H9 (cell line): ENCODE data around the gene CTNNB1. TPM values are rescaled to one million over a fixed set of nuclear protein-coding genes. Genes with fewer than 3 reads are reported as not detected.

ENCODE experiments used
- DNase-seq: peaks from one replicate; pipeline ENCODE4 v3.0.0-alpha.2; 2017
- H2AFZ ChIP-seq: one replicate; pipeline ENCODE4 v1.6.1; 2013; ENCODE audit warnings: mild to moderate bottlenecking, low read length, control low read depth, moderate library complexity
- H2AK5ac ChIP-seq: 2 replicates; pipeline ENCODE4 v1.6.1; 2013; ENCODE audit warnings: low read length, control low read depth, mixed read lengths; ENCODE audit not compliant: insufficient read length
- H2BK120ac ChIP-seq: one replicate; pipeline ENCODE4 v1.6.1; 2013; ENCODE audit warnings: low read depth, mild to moderate bottlenecking, low read length, control low read depth, inconsistent platforms; ENCODE audit not compliant: poor library complexity, severe bottlenecking
- H2BK12ac ChIP-seq: 2 replicates; pipeline ENCODE4 v1.6.1; 2013; ENCODE audit warnings: low read length, control low read depth, mixed read lengths, low read depth; ENCODE audit not compliant: insufficient read length
- H2BK15ac ChIP-seq: 2 replicates; pipeline ENCODE4 v1.6.1; 2013; ENCODE audit warnings: low read depth, low read length, control low read depth
- H2BK20ac ChIP-seq: one replicate; pipeline ENCODE4 v1.6.1; 2013; ENCODE audit warnings: low read depth, mild to moderate bottlenecking, low read length, control low read depth, inconsistent platforms; ENCODE audit not compliant: poor library complexity, severe bottlenecking
- H2BK5ac ChIP-seq: 2 replicates; pipeline ENCODE4 v1.6.1; 2013; ENCODE audit warnings: low read length, control low read depth, mixed read lengths; ENCODE audit not compliant: insufficient read length
- H3K14ac ChIP-seq: 2 replicates; pipeline ENCODE4 v1.6.1; 2013; ENCODE audit warnings: low read length, control low read depth; ENCODE audit not compliant: insufficient read depth
- H3K18ac ChIP-seq: 2 replicates; pipeline ENCODE4 v1.6.1; 2013; ENCODE audit warnings: low read depth, mild to moderate bottlenecking, mixed read lengths, low read length, control low read depth; ENCODE audit not compliant: insufficient read length
- H3K23ac ChIP-seq: 2 replicates; pipeline ENCODE4 v1.6.1; 2013; ENCODE audit warnings: low read length, control low read depth, mixed read lengths, low read depth; ENCODE audit not compliant: insufficient read length
- H3K23me2 ChIP-seq: 2 replicates; pipeline ENCODE4 v1.6.1; 2013; ENCODE audit warnings: low read depth, mild to moderate bottlenecking, mixed read lengths, low read length, control low read depth; ENCODE audit not compliant: insufficient read length, poor library complexity, severe bottlenecking
- H3K27ac ChIP-seq: 2 replicates; pipeline ENCODE4 v1.5.1; 2013; ENCODE audit warnings: low read length, control low read depth, mixed read lengths, low read depth; ENCODE audit not compliant: insufficient read length
- H3K27me3 ChIP-seq: 2 replicates; pipeline ENCODE4 v1.6.1; 2013; ENCODE audit warnings: low read length, control low read depth, inconsistent platforms; ENCODE audit not compliant: insufficient read depth
- H3K4ac ChIP-seq: 2 replicates; pipeline ENCODE4 v1.6.1; 2013; ENCODE audit warnings: low read depth, mild to moderate bottlenecking, control low read depth, inconsistent platforms, low read length, moderate library complexity
- H3K4me1 ChIP-seq: 2 replicates; pipeline ENCODE4 v1.6.1; 2013; ENCODE audit warnings: low read length, control low read depth, inconsistent platforms; ENCODE audit not compliant: insufficient read depth
- H3K4me2 ChIP-seq: 2 replicates; pipeline ENCODE4 v1.6.1; 2013; ENCODE audit warnings: low read length, control low read depth, mixed read lengths; ENCODE audit not compliant: insufficient read length, insufficient read depth
- H3K56ac ChIP-seq: 2 replicates; pipeline ENCODE4 v1.6.1; 2013; ENCODE audit warnings: low read depth, mild to moderate bottlenecking, mixed read lengths, low read length, control low read depth; ENCODE audit not compliant: insufficient read length
- H3K79me1 ChIP-seq: 2 replicates; pipeline ENCODE4 v1.6.1; 2013; ENCODE audit warnings: low read depth, mild to moderate bottlenecking, moderate library complexity, low read length, control low read depth, inconsistent platforms; ENCODE audit not compliant: insufficient read depth, poor library complexity, severe bottlenecking
- H3K79me2 ChIP-seq: 2 replicates; pipeline ENCODE4 v1.6.1; 2013; ENCODE audit warnings: low read length, control low read depth, inconsistent platforms; ENCODE audit not compliant: insufficient read depth
- H3K9ac ChIP-seq: 2 replicates; pipeline ENCODE4 v1.6.1; 2013; ENCODE audit warnings: low read length, control low read depth, mixed read lengths; ENCODE audit not compliant: insufficient read length; ENCODE audit errors: extremely low read depth
- H3K9me3 ChIP-seq: one replicate; pipeline ENCODE4 v1.6.1; 2013; ENCODE audit warnings: low read depth, low read length, inconsistent platforms; ENCODE audit not compliant: control insufficient read depth
- H3T11ph ChIP-seq: one replicate; pipeline ENCODE4 v1.6.1; 2013; ENCODE audit warnings: mild to moderate bottlenecking, low read length, control low read depth, inconsistent platforms
- H4K20me1 ChIP-seq: one replicate; pipeline ENCODE4 v1.6.1; 2013; ENCODE audit not compliant: control insufficient read depth, insufficient read length, insufficient read depth
- H4K5ac ChIP-seq: 2 replicates; pipeline ENCODE4 v1.6.1; 2013; ENCODE audit warnings: low read depth, mild to moderate bottlenecking, mixed read lengths, low read length, control low read depth; ENCODE audit not compliant: insufficient read length
- H4K8ac ChIP-seq: replicated peaks from 2 replicates; pipeline ENCODE4 v1.6.1; 2013; ENCODE audit warnings: low read length, control low read depth, mixed read lengths, low read depth; ENCODE audit not compliant: insufficient read length
- H4K91ac ChIP-seq: 2 replicates; pipeline ENCODE4 v1.6.1; 2013; ENCODE audit warnings: low read depth, mild to moderate bottlenecking, moderate library complexity, mixed read lengths, low read length, control low read depth; ENCODE audit not compliant: insufficient read length
- H3K27ac Mint-ChIP-seq, 3 experiments: 2 replicates in 2 of 3; 3 replicates in 1 of 3; pipeline ENCODE4 v1.8.0; 2020 to 2021; ENCODE audit warnings: mixed read lengths in 3 of 3, mild to moderate bottlenecking in 1 of 3, moderate library complexity in 1 of 3
- H3K27me3 Mint-ChIP-seq: 2 replicates; pipeline ENCODE4 v1.8.0; 2021; ENCODE audit warnings: low read depth, mild to moderate bottlenecking, moderate library complexity, mixed read lengths
- H3K36me3 Mint-ChIP-seq, 3 experiments: 2 replicates in 2 of 3; 3 replicates in 1 of 3; pipeline ENCODE4 v1.8.0; 2020 to 2021; ENCODE audit warnings: low read depth in 3 of 3, mixed read lengths in 3 of 3; ENCODE audit not compliant: insufficient read depth in 1 of 3
- H3K4me1 Mint-ChIP-seq, 2 experiments: 2 replicates each; pipeline ENCODE4 v1.8.0; 2020; ENCODE audit warnings: mixed read lengths in 2 of 2
- H3K4me3 Mint-ChIP-seq, 2 experiments: 2 replicates in 1 of 2; 3 replicates in 1 of 2; pipeline ENCODE4 v1.8.0; 2020 to 2021; ENCODE audit warnings: mild to moderate bottlenecking in 2 of 2, mixed read lengths in 2 of 2, moderate library complexity in 1 of 2
- H3K9me3 Mint-ChIP-seq, 2 experiments: 2 replicates in 1 of 2; 3 replicates in 1 of 2; pipeline ENCODE4 v1.8.0; 2020; ENCODE audit warnings: mild to moderate bottlenecking in 2 of 2, mixed read lengths in 2 of 2, moderate library complexity in 1 of 2
- WGBS: extraction: QIAGEN DNeasy Blood & Tissue Kit; methylation state at CpG from one replicate; pipeline ENCODE4 v1.1.7; 2013; ENCODE audit warnings: missing lambda C conversion rate, low lambda C conversion rate, mixed read lengths; ENCODE audit not compliant: insufficient read length; ENCODE audit errors: extremely low coverage; 5-methylcytosine and 5-hydroxymethylcytosine counted together
- total RNA-seq: library from RNA; stranded (reverse); gene quantifications from 2 replicates; pipeline ENCODE4 v1.2.1, GENCODE V29; 2021
- TF ChIP-seq, protein P1 (sequence below): fragments of 200-600 bp; sonication (generic); conservative IDR thresholded peaks from 3 replicates; pipeline ENCODE4 v1.8.0; 2021; ENCODE audit warnings: antibody characterized with exemption, mild to moderate bottlenecking

The CTNNB1 gene
- total RNA-seq, 1 experiment from 2014 or later = 500 TPM

DNA sequence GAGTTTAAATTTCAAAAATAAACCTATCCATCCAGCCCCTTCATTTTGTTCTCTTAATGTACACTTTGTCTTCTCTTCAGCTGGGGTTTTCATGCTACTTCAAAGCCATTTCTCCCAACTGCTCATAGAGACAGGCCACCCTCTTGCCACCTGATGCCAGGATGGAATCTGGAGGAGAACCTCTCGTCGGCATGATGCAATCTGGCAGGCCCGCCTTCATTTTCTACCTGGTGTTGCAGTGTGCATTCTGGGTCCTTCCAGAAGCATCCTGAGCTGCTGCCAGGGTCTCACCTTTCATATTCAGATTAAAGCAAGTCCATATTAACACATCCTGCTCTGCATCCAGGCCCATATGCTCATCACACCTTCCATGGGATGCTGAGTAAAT lies 60.8 kb downstream of the CTNNB1 start:
- no peak overlapping the region for H2AFZ ChIP-seq
- no peak overlapping the region for H2BK15ac ChIP-seq
- no peak overlapping the region for H3K18ac ChIP-seq
- no peak overlapping the region for H3K56ac ChIP-seq
- H4K20me1 ChIP-seq = no peaks in the 10 kb centered on the region
- H3K4me1 ChIP-seq = 0 out of 2 replicates have a peak, but pooled peaks cover 5% of the 10 kb centered on the region
- H3K79me1 ChIP-seq = no peaks in the 10 kb centered on the region
- H3K4me3 Mint-ChIP-seq = no peak overlapping the region
- H3K23ac ChIP-seq = no peak overlapping the region
- H3K27ac Mint-ChIP-seq = no peak overlapping the region
- no peaks in the 10 kb centered on the region; a peak in 1 of 4 replicates for H3K4me1 Mint-ChIP-seq
- H3K36me3 Mint-ChIP-seq = no peaks in the 10 kb centered on the region
- H3K14ac ChIP-seq = no peak overlapping the region
- no peak overlapping the region for H4K8ac ChIP-seq
- H2BK120ac ChIP-seq = no peak overlapping the region
- DNase-seq = no peak
- H3K9ac ChIP-seq = no peak overlapping the region
- H2AK5ac ChIP-seq = no peak overlapping the region
- H4K5ac ChIP-seq = no peak overlapping the region
- no peaks in the 10 kb centered on the region; the same call in 1 of the 2 replicates for H3K27me3 Mint-ChIP-seq
- no peaks in the 10 kb centered on the region for H3K9me3 Mint-ChIP-seq
- no peaks in the 10 kb centered on the region for H3K9me3 ChIP-seq
- H3K27ac ChIP-seq = no peak overlapping the region
- TF ChIP-seq, protein P1, sequence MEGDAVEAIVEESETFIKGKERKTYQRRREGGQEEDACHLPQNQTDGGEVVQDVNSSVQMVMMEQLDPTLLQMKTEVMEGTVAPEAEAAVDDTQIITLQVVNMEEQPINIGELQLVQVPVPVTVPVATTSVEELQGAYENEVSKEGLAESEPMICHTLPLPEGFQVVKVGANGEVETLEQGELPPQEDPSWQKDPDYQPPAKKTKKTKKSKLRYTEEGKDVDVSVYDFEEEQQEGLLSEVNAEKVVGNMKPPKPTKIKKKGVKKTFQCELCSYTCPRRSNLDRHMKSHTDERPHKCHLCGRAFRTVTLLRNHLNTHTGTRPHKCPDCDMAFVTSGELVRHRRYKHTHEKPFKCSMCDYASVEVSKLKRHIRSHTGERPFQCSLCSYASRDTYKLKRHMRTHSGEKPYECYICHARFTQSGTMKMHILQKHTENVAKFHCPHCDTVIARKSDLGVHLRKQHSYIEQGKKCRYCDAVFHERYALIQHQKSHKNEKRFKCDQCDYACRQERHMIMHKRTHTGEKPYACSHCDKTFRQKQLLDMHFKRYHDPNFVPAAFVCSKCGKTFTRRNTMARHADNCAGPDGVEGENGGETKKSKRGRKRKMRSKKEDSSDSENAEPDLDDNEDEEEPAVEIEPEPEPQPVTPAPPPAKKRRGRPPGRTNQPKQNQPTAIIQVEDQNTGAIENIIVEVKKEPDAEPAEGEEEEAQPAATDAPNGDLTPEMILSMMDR = no peak
- no peak overlapping the region for H3K4me2 ChIP-seq
- H3K79me2 ChIP-seq = no peaks in the 10 kb centered on the region
- H3K23me2 ChIP-seq = no peaks in the 10 kb centered on the region
- H3K27me3 ChIP-seq = no peaks in the 10 kb centered on the region
- no peak overlapping the region for H2BK20ac ChIP-seq
- no peak overlapping the region for H2BK12ac ChIP-seq
- no CpG with 5 or more reads among the region's 3 CpGs for WGBS
- no peak overlapping the region for H3K4ac ChIP-seq
- no peak overlapping the region for H2BK5ac ChIP-seq
- no peak overlapping the region for H4K91ac ChIP-seq
- no peak overlapping the region for H3T11ph ChIP-seq
